Hepatocyte (in vitro differentiated cells): ENCODE data around the gene GSAP. TPM values are rescaled to one million over a fixed set of nuclear protein-coding genes. Genes with fewer than 3 reads are reported as not detected.

Experiments
- DNase-seq: peaks from one replicate; pipeline ENCODE4 v3.0.0-alpha.2; 2016; ENCODE audit warnings: low spot score
- H2AFZ ChIP-seq: fragments of 200-600 bp; sonication (generic); 2 replicates; pipeline ENCODE4 v1.6.0; 2016; ENCODE audit warnings: antibody characterized with exemption, mild to moderate bottlenecking
- H3K27ac ChIP-seq: fragments of 200-600 bp; sonication (generic); 2 replicates; pipeline ENCODE4 v1.5.1; 2016; ENCODE audit warnings: mild to moderate bottlenecking
- H3K27me3 ChIP-seq: fragments of 200-600 bp; sonication (generic); 2 replicates; pipeline ENCODE4 v1.6.1; 2016
- H3K36me3 ChIP-seq: fragments of 200-600 bp; sonication (generic); replicated peaks from 2 replicates; pipeline ENCODE4 v1.5.1; 2016; ENCODE audit warnings: low read depth; ENCODE audit not compliant: insufficient read depth
- H3K4me1 ChIP-seq: fragments of 200-600 bp; sonication (generic); 2 replicates; pipeline ENCODE4 v1.5.1; 2016; ENCODE audit warnings: mild to moderate bottlenecking, moderate library complexity; ENCODE audit not compliant: insufficient read depth
- H3K4me2 ChIP-seq: fragments of 200-600 bp; sonication (generic); 2 replicates; pipeline ENCODE4 v1.6.0; 2016
- H3K4me3 ChIP-seq: fragments of 200-600 bp; sonication (generic); 2 replicates; pipeline ENCODE4 v1.5.1; 2016; ENCODE audit warnings: mild to moderate bottlenecking
- H3K79me2 ChIP-seq: fragments of 200-600 bp; sonication (generic); 2 replicates; pipeline ENCODE4 v1.6.0; 2017; ENCODE audit warnings: mild to moderate bottlenecking
- H3K9me2 ChIP-seq: fragments of 200-600 bp; sonication (generic); replicated peaks from 2 replicates; pipeline ENCODE4 v1.6.0; 2017; ENCODE audit warnings: mild to moderate bottlenecking; ENCODE audit not compliant: insufficient read depth
- H3K9me3 ChIP-seq: fragments of 200-600 bp; sonication (generic); 2 replicates; pipeline ENCODE4 v1.5.1; 2016; ENCODE audit warnings: low read depth, mild to moderate bottlenecking
- H4K20me1 ChIP-seq: fragments of 200-600 bp; sonication (generic); 2 replicates; pipeline ENCODE4 v1.6.0; 2016; ENCODE audit warnings: mild to moderate bottlenecking; ENCODE audit not compliant: insufficient read depth, poor library complexity, severe bottlenecking
- EZH2 ChIP-seq: fragments of 200-600 bp; sonication (generic); IDR thresholded peaks from 2 replicates; pipeline ENCODE4 v1.6.1; 2016; ENCODE audit warnings: antibody characterized with exemption, mild to moderate bottlenecking, borderline replicate concordance
- EZH2phosphoT487 ChIP-seq: fragments of 200-600 bp; sonication (generic); IDR thresholded peaks from one replicate; pipeline ENCODE4 v1.6.1; 2018; ENCODE audit warnings: antibody characterized with exemption, mild to moderate bottlenecking, low read depth, moderate library complexity; ENCODE audit not compliant: unreplicated experiment, severe bottlenecking
- WGBS: methylation state at CpG from one replicate; pipeline ENCODE4 v1.1.6; 2016; ENCODE audit warnings: low lambda C conversion rate; ENCODE audit errors: missing lambda C conversion rate; 5-methylcytosine and 5-hydroxymethylcytosine counted together
- polyA plus RNA-seq: library from polyadenylated mRNA; unstranded; fragments of >200 nt; fragmentation: Nextera tagmentation; extraction: Ambion mirVana; gene quantifications from 2 replicates; pipeline ENCODE4 v1.2.1, GENCODE V29; 2016
- total RNA-seq: library from RNA; depleted of rRNA; stranded (reverse); fragments of >200 nt; gene quantifications from 2 replicates; pipeline ENCODE4 v1.2.3, GENCODE V29; 2014
- TF ChIP-seq, protein P1 (sequence below): fragments of 200-600 bp; sonication (generic); IDR thresholded peaks from 2 replicates; pipeline ENCODE4 v1.5.1; 2016; ENCODE audit warnings: antibody characterized with exemption, mild to moderate bottlenecking; ENCODE audit not compliant: poor library complexity

GSAP gene
- total and polyA plus RNA-seq, 2 experiments from 2014 or later: 9.9 to 11.1 TPM

GRCh38 chr7:77450054-77450453, 33.9 kb upstream of the GSAP start:
- 85% methylated on average over 1 of the region's 1 CpG for WGBS
- Histone ChIP-seq H3K9me3 (no peaks in the 10 kb centered on the region), H3K79me2 (no peaks in the 10 kb centered on the region), H3K9me2 (no peaks in the 10 kb centered on the region), H3K4me3 (no peak overlapping the region), H3K4me2 (no peak overlapping the region), H4K20me1 (no peaks in the 10 kb centered on the region), H3K27me3 (no peaks in the 10 kb centered on the region), H3K36me3 (no peaks in the 10 kb centered on the region), H3K4me1 (no peaks in the 10 kb centered on the region), H2AFZ (no peak overlapping the region), H3K27ac (no peak overlapping the region)
- TF ChIP-seq, protein P1, sequence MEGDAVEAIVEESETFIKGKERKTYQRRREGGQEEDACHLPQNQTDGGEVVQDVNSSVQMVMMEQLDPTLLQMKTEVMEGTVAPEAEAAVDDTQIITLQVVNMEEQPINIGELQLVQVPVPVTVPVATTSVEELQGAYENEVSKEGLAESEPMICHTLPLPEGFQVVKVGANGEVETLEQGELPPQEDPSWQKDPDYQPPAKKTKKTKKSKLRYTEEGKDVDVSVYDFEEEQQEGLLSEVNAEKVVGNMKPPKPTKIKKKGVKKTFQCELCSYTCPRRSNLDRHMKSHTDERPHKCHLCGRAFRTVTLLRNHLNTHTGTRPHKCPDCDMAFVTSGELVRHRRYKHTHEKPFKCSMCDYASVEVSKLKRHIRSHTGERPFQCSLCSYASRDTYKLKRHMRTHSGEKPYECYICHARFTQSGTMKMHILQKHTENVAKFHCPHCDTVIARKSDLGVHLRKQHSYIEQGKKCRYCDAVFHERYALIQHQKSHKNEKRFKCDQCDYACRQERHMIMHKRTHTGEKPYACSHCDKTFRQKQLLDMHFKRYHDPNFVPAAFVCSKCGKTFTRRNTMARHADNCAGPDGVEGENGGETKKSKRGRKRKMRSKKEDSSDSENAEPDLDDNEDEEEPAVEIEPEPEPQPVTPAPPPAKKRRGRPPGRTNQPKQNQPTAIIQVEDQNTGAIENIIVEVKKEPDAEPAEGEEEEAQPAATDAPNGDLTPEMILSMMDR: no peak
- TF ChIP-seq EZH2phosphoT487 (no peak), EZH2 (no peak)
- DNase-seq: no peak

- TF ChIP-seq, protein P1: no peak
- no peak for TF ChIP-seq EZH2phosphoT487
- TF ChIP-seq EZH2: no peak
- Histone ChIP-seq H3K4me2 (no peak overlapping the region), H3K4me3 (no peak overlapping the region), H3K79me2 (no peaks in the 10 kb centered on the region), H3K27ac (no peak overlapping the region), H3K4me1 (no peaks in the 10 kb centered on the region), H3K27me3 (no peaks in the 10 kb centered on the region), H2AFZ (no peak overlapping the region), H3K9me2 (no peaks in the 10 kb centered on the region), H4K20me1 (no peaks in the 10 kb centered on the region), H3K9me3 (no peaks in the 10 kb centered on the region), H3K36me3 (no peaks in the 10 kb centered on the region)
- WGBS: 85% methylated on average over 1 of the region's 1 CpG
- DNase-seq: no peak
Measured at GRCh38 chr7:77447616-77448015, 31.5 kb upstream of the GSAP start.

DNA sequence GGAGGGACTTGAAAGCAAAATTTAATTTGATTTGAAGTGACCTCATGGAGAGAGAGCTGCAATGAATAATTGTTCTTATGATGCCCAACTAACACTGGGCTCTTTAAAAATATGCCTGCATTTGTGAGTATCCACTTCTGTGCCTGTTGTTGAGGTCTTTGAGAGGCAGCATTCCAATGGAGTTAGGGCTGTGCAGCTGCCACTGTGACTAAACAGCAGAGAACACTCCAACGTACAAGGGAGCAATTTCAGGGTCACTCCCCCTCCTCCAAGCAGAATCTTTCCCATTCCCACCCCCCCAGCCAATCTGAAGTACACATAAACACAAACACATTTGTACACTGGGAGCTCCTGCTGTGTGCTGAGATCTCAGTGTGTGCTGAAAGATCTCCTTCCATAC, 28.0 kb upstream of the GSAP start:
- WGBS: 23% methylated on average over 1 of the region's 1 CpG
- TF ChIP-seq, protein P1: no peak
- TF ChIP-seq EZH2: no peak
- TF ChIP-seq EZH2phosphoT487: no peak
- H3K4me2 ChIP-seq: no peak overlapping the region
- no peaks in the 10 kb centered on the region for H3K9me3 ChIP-seq
- H3K36me3 ChIP-seq: no peaks in the 10 kb centered on the region
- no peaks in the 10 kb centered on the region for H3K27me3 ChIP-seq
- H3K4me1 ChIP-seq: no peaks in the 10 kb centered on the region
- no peaks in the 10 kb centered on the region for H3K79me2 ChIP-seq
- H3K9me2 ChIP-seq: no peaks in the 10 kb centered on the region
- H4K20me1 ChIP-seq: no peaks in the 10 kb centered on the region
- H3K4me3 ChIP-seq: no peak overlapping the region
- no peak overlapping the region for H3K27ac ChIP-seq
- no peak for DNase-seq
- H2AFZ ChIP-seq: no peak overlapping the region

GRCh38 chr7:77443042-77443441, 26.9 kb upstream of the GSAP start:
- Histone ChIP-seq H3K27ac (no peak overlapping the region), H3K4me2 (no peak overlapping the region), H3K79me2 (no peaks in the 10 kb centered on the region), H3K9me2 (no peaks in the 10 kb centered on the region), H4K20me1 (no peaks in the 10 kb centered on the region), H3K4me1 (no peaks in the 10 kb centered on the region), H3K27me3 (no peaks in the 10 kb centered on the region), H3K36me3 (no peaks in the 10 kb centered on the region), H3K4me3 (no peak overlapping the region), H2AFZ (no peak overlapping the region), H3K9me3 (no peaks in the 10 kb centered on the region)
- 94% methylated on average over 2 of the region's 2 CpGs for WGBS
- DNase-seq: no peak
- TF ChIP-seq EZH2phosphoT487: no peak
- TF ChIP-seq, protein P1: no peak
